ENCODE measurements around the gene RNF169. TPM values are rescaled to one million over a fixed set of nuclear protein-coding genes. Genes with fewer than 3 reads are reported as not detected.

The RNF169 gene
- total and polyA plus RNA-seq, 2 of the 13 experiments (the other 11 are each of a cell fraction or from before 2014, with no cell fraction given) = 5.3 to 14.2 TPM

- TF ChIP-seq TBX2 (CRISPR knock-in tag; IDR thresholded peaks at IDR 0.05; ENCODE audit: borderline replicate concordance) (peak; percentile 31; the same call in 1 of the 2 replicates), ZNF33A (CRISPR knock-in tag; IDR thresholded peaks at IDR 0.05; ENCODE audit: borderline replicate concordance) (0 out of 2 replicates have a peak, but pooled peaks have one; percentile 28), ARID5B (CRISPR knock-in tag; IDR thresholded peaks at IDR 0.05) (peak; percentile 48), ZNF414 (CRISPR knock-in tag; IDR thresholded peaks at IDR 0.05) (no peak), ZBTB26 (CRISPR knock-in tag; IDR thresholded peaks at IDR 0.05; ENCODE audit: borderline replicate concordance) (no peak), FOXP1 (IDR thresholded peaks at IDR 0.05) (no peak), FOXP1 (CRISPR knock-in tag; IDR thresholded peaks at IDR 0.05) (peak; percentile 75), ZNF362 (CRISPR knock-in tag; IDR thresholded peaks at IDR 0.05; ENCODE audit: borderline replicate concordance) (peak; percentile 71; the same call in 1 of the 2 replicates), FOXP4 (CRISPR knock-in tag; IDR thresholded peaks at IDR 0.05) (peak; percentile 25; the same call in 1 of the 2 replicates), PAXIP1 (CRISPR knock-in tag; conservative IDR thresholded peaks at IDR 0.05) (peak; percentile 38; the same call in 1 of the 2 replicates)
Observed at GRCh38 chr11:74735365-74735928, 13.2 kb upstream of the RNF169 start (continued).

Data from HepG2 (cell line).